HepG2 (cell line): ENCODE measurements around the gene OPRM1. TPM values are rescaled to one million over a fixed set of nuclear protein-coding genes. Genes with fewer than 3 reads are reported as not detected.

Source experiments
- ATAC-seq: fragments of 200-7000 bp; cut with Tn5 transposase; 3 replicates; pipeline ENCODE4 v1.9.1; 2020; ENCODE audit warnings: mild to moderate bottlenecking, moderate library complexity
- BruUV-seq: library from RNA; stranded (reverse); fragments of 400-500 nt; replicated peaks from 2 replicates; lab custom pipeline; 2021; lab: Mats Ljungman, UMichigan
- CTCF ChIA-PET: fragments of 300-600 bp; formaldehyde crosslinking; extraction: SDS; loops from one replicate; lab custom pipeline; 2021; ENCODE audit warnings: low total read pairs, inconsistent platforms, low intra/inter-chr PET ratio; lab: Yijun Ruan, JAX
- POLR2A ChIA-PET: fragments of 350-600 bp; sonication (Branson Sonifier 250); formaldehyde crosslinking; loops from one replicate; lab custom pipeline; 2020; ENCODE audit warnings: antibody characterized with exemption, inconsistent platforms; lab: Yijun Ruan, JAX
- DNase-seq: peaks from one replicate; pipeline ENCODE4 v3.0.0-alpha.2; 2015; ENCODE audit warnings: low spot score
- FAIRE-seq: peaks from 3 replicates; lab custom pipeline; 2011; peaks lifted over from hg19 to GRCh38; lab: Jason Lieb, UNC
- H2AFZ ChIP-seq: one replicate; pipeline ENCODE4 v1.6.1; 2011; ENCODE audit warnings: low read length, inconsistent platforms
- H3K27ac ChIP-seq: fragments of 300-600 bp; 3 replicates; pipeline ENCODE4 v1.8.0; 2011; ENCODE audit warnings: mixed run types, mild to moderate bottlenecking, mixed read lengths, low read length, inconsistent platforms; ENCODE audit not compliant: insufficient read depth; ENCODE audit errors: extremely low read length
- H3K27me3 ChIP-seq, 2 experiments: fragments of 200-600 bp in 1 of 2; 2 replicates in 1 of 2; 3 replicates in 1 of 2; pipeline versions ENCODE4 v1.6.0 to v1.8.0; 2011; ENCODE audit warnings: low read length in 2 of 2, mild to moderate bottlenecking in 2 of 2, moderate library complexity in 2 of 2, inconsistent platforms in 1 of 2; ENCODE audit not compliant: insufficient read depth in 2 of 2, control insufficient read depth in 1 of 2
- H3K36me3 ChIP-seq, 2 experiments: fragments of 200-600 bp in 1 of 2; replicated peaks in 1 of 2; 2 replicates in 1 of 2; 3 replicates in 1 of 2; pipeline versions ENCODE4 v1.5.1 to v1.8.0; 2011; ENCODE audit warnings: low read length in 2 of 2, inconsistent platforms in 1 of 2; ENCODE audit not compliant: insufficient read depth in 2 of 2, control insufficient read depth in 1 of 2
- H3K4me1 ChIP-seq: 2 replicates; pipeline ENCODE4 v1.5.1; 2012; ENCODE audit warnings: low read length, inconsistent platforms; ENCODE audit not compliant: insufficient read depth
- H3K4me2 ChIP-seq: 2 replicates; pipeline ENCODE4 v1.6.0; 2011; ENCODE audit warnings: low read depth, low read length, inconsistent platforms
- H3K4me3 ChIP-seq, 3 experiments: fragments of 200-600 bp in 1 of 3; sonication (generic), shearing (Covaris generic) in 1 of 3; replicated peaks in 1 of 3; 2 replicates each; pipeline ENCODE4 v1.5.1; 2011 to 2016; ENCODE audit warnings: low read length in 3 of 3, inconsistent platforms in 2 of 3, low read depth in 2 of 3, mild to moderate bottlenecking in 2 of 3, control low read depth in 1 of 3, mixed read lengths in 1 of 3; ENCODE audit not compliant: insufficient read depth in 1 of 3
- H3K79me2 ChIP-seq: one replicate; pipeline ENCODE4 v1.6.1; 2011; ENCODE audit warnings: low read length, inconsistent platforms; ENCODE audit not compliant: insufficient read depth
- H3K9ac ChIP-seq: 2 replicates; pipeline ENCODE4 v1.6.0; 2011; ENCODE audit warnings: mild to moderate bottlenecking, low read depth, low read length, inconsistent platforms; ENCODE audit not compliant: insufficient read depth
- H3K9me3 ChIP-seq: 2 replicates; pipeline ENCODE4 v1.5.1; 2012; ENCODE audit warnings: mild to moderate bottlenecking, low read length
- H4K20me1 ChIP-seq: 2 replicates; pipeline ENCODE4 v1.6.0; 2011; ENCODE audit warnings: inconsistent platforms, mild to moderate bottlenecking, low read length, moderate library complexity; ENCODE audit not compliant: insufficient read depth
- FUBP1 ChIP-seq: sonication (generic); formaldehyde crosslinking; IDR thresholded peaks from 2 replicates; pipeline ENCODE4 v1.5.1; 2020; ENCODE audit warnings: missing genetic modification reagents, mild to moderate bottlenecking, borderline replicate concordance
- HNF1B ChIP-seq: sonication (generic); formaldehyde crosslinking; IDR thresholded peaks from 2 replicates; pipeline ENCODE4 v1.5.1; 2020; ENCODE audit warnings: mild to moderate bottlenecking, moderate library complexity, missing genetic modification reagents
- JUNB ChIP-seq: sonication (generic); formaldehyde crosslinking; IDR thresholded peaks from 2 replicates; pipeline ENCODE4 v1.8.0; 2022; ENCODE audit warnings: missing genetic modification reagents, mild to moderate bottlenecking, borderline replicate concordance
- KDM4B ChIP-seq: sonication (generic); formaldehyde crosslinking; IDR thresholded peaks from 2 replicates; pipeline ENCODE4 v1.4.0; 2020; ENCODE audit warnings: missing genetic modification reagents
- NBN ChIP-seq: fragments of 450-650 bp; conservative IDR thresholded peaks from 2 replicates; pipeline ENCODE4 v1.6.1; 2017
- PHF8 ChIP-seq: sonication (generic); formaldehyde crosslinking; IDR thresholded peaks from 2 replicates; pipeline ENCODE4 v1.5.0; 2020; ENCODE audit warnings: missing genetic modification reagents
- RELA ChIP-seq: sonication (generic); formaldehyde crosslinking; IDR thresholded peaks from 2 replicates; pipeline ENCODE4 v1.4.0; 2020; ENCODE audit warnings: missing genetic modification reagents
- SMAD9 ChIP-seq: sonication (generic); formaldehyde crosslinking; IDR thresholded peaks from 2 replicates; pipeline ENCODE4 v1.5.1; 2020; ENCODE audit warnings: mild to moderate bottlenecking, missing genetic modification reagents
- ZBTB42 ChIP-seq: sonication (generic); formaldehyde crosslinking; IDR thresholded peaks from 2 replicates; pipeline ENCODE4 v1.5.0; 2020; ENCODE audit warnings: mild to moderate bottlenecking, missing genetic modification reagents
- ZNF17 ChIP-seq: sonication (generic); formaldehyde crosslinking; IDR thresholded peaks from 2 replicates; pipeline ENCODE4 v1.5.0; 2020; ENCODE audit warnings: mild to moderate bottlenecking, missing genetic modification reagents
- ZNF674 ChIP-seq: sonication (generic); formaldehyde crosslinking; IDR thresholded peaks from 2 replicates; pipeline ENCODE4 v1.5.0; 2020; ENCODE audit warnings: low read depth, mild to moderate bottlenecking, missing genetic modification reagents
- WGBS: methylation state at CpG from one replicate; pipeline ENCODE4 v1.1.6; 2017; ENCODE audit warnings: low lambda C conversion rate; 5-methylcytosine and 5-hydroxymethylcytosine counted together
- in situ Hi-C: cut with HindIII; loops from 2 replicates; pipeline ENCODE4 v1.10.0; 2017; ENCODE audit warnings: low pct_unique_long_range_greater_than_20kb; ENCODE audit not compliant: extremely low pct_ligation_motif_present
- intact Hi-C: fragments of 100-400 bp; cut with micrococcal nuclease; formaldehyde crosslinking; loops from one replicate; pipeline ENCODE4 v1.10.0; 2022; ENCODE audit not compliant: unreplicated experiment
- polyA plus RNA-seq, 8 experiments: library from polyadenylated mRNA; depleted of rRNA in 3 of 8; stranded (reverse) in 7 of 8; unstranded in 1 of 8; fragments of >200 nt; fragmentation: Illumina TruSeq in 4 of 8; extraction: Trizol in 4 of 8; gene quantifications; 2 replicates each; pipeline versions ENCODE4 v1.2.1 to v1.2.3, GENCODE V29; 2011 to 2016; ENCODE audit warnings: low read depth in 4 of 8, missing spikeins in 1 of 8, mixed read lengths in 1 of 8; ENCODE audit not compliant: insufficient read depth in 1 of 8
- total RNA-seq, 5 experiments: library from RNA; depleted of rRNA; stranded (reverse); fragments of >200 nt; fragmentation: Illumina TruSeq; extraction: Trizol; gene quantifications; 2 replicates each; pipeline ENCODE4 v1.2.3, GENCODE V29; 2016; ENCODE audit warnings: low read depth in 1 of 5

OPRM1 gene
- total and polyA plus RNA-seq, 2 of the 13 experiments (the other 11 are each of a cell fraction or from before 2014, with no cell fraction given), result not detected

- TF ChIP-seq RELA (no peak), NBN (no peak), ZBTB42 (CRISPR knock-in tag) (no peak), PHF8 (CRISPR knock-in tag) (no peak), JUNB (CRISPR knock-in tag) (no peak), FUBP1 (CRISPR knock-in tag) (no peak), SMAD9 (CRISPR knock-in tag) (no peak), ZNF17 (no peak), ZNF674 (no peak), HNF1B (no peak), KDM4B (CRISPR knock-in tag) (no peak)
- Histone ChIP-seq H3K27me3 (0 out of 5 replicates have a peak, but pooled peaks cover 0 to 3% of the 10 kb centered on the region in 2 experiments), H2AFZ (no peak overlapping the region), H4K20me1 (no peaks in the 10 kb centered on the region), H3K36me3 (no peaks in the 10 kb centered on the region), H3K4me3 (no peak overlapping the region), H3K79me2 (no peaks in the 10 kb centered on the region), H3K9me3 (no peaks in the 10 kb centered on the region), H3K4me2 (no peak overlapping the region), H3K9ac (no peak overlapping the region), H3K4me1 (no peaks in the 10 kb centered on the region), H3K27ac (no peak overlapping the region)
- POLR2A ChIA-PET, result no interaction called here
- ATAC-seq, result no peak
- FAIRE-seq, result no peak
- 3% methylated on average over 2 of the region's 2 CpGs for WGBS
- intact Hi-C loops, result no loop called here
- in situ Hi-C loops, result loop anchor here (25.0 kb wide), 2 partner anchors 342 to 492 kb away; partner anchors contain the start of gene CNKSR3
- CTCF ChIA-PET, result no interaction called here
- DNase-seq, result no peak
- no TSS peak for BruUV-seq
These were observed 131.1 kb downstream of the OPRM1 start for GRCh38 chr6:154170106-154170505.
